Smooth muscle cell of the brain vasculature (primary cell): ENCODE data around the gene MYO1H.
A peak's percentile ranks its signal among the peaks of the same experiment; 100 is the strongest.
"Not testable (repeated sequence)": the region's sequence is repeated elsewhere in the genome, so short reads cannot be mapped to it uniquely, and the experiment has no call there.

Experiments
- DNase-seq: peaks from one replicate; pipeline ENCODE4 v3.0.0-alpha.2; 2012; ENCODE audit warnings: low read depth, low spot score

MYO1H gene

GRCh38 chr12:109473006-109473405, 125.3 kb downstream of the MYO1H start:
- no peak for DNase-seq

GRCh38 chr12:109473526-109474270, 126.0 kb downstream of the MYO1H start:
- not testable (repeated sequence) for DNase-seq

- DNase-seq, result no peak
These were observed 127.4 kb downstream of the MYO1H start for GRCh38 chr12:109475121-109475520.

GRCh38 chr12:109475993-109476806, 128.5 kb downstream of the MYO1H start:
- no peak for DNase-seq

GRCh38 chr12:109476807-109477184, 129.1 kb downstream of the MYO1H start:
- DNase-seq, result no peak

GRCh38 chr12:109477185-109477962, 129.7 kb downstream of the MYO1H start, which contains the start of the genes KCTD10 and UBE3B:
KCTD10 (minus strand) TSS chr12:109477300; CDS start chr12:109477262, 38 bp downstream.
UBE3B (plus strand) TSS chr12:109477634; CDS start chr12:109483552, 5,918 bp downstream.
- DNase-seq, result peak; percentile 79

- DNase-seq, result no peak
These were observed 130.2 kb downstream of the MYO1H start for GRCh38 chr12:109477963-109478315.

GRCh38 chr12:109479761-109480160, 132.1 kb downstream of the MYO1H start:
- no peak for DNase-seq

- DNase-seq, result no peak
These were observed 132.7 kb downstream of the MYO1H start for GRCh38 chr12:109480356-109480755.

- DNase-seq, result no peak
These were observed 134.2 kb downstream of the MYO1H start for GRCh38 chr12:109481863-109482262.

GRCh38 chr12:109482491-109482890, 134.8 kb downstream of the MYO1H start:
- no peak for DNase-seq

GRCh38 chr12:109482894-109483293, 135.2 kb downstream of the MYO1H start:
- no peak for DNase-seq

- DNase-seq, result no peak
These were observed 135.6 kb downstream of the MYO1H start for GRCh38 chr12:109483346-109483745.

- DNase-seq, result no peak
These were observed 137.5 kb downstream of the MYO1H start for GRCh38 chr12:109485201-109485600.

GRCh38 chr12:109487181-109488050, 139.7 kb downstream of the MYO1H start:
- no peak for DNase-seq

GRCh38 chr12:109488051-109488665, 140.5 kb downstream of the MYO1H start:
- no peak for DNase-seq

GRCh38 chr12:109489016-109489954, 141.6 kb downstream of the MYO1H start:
- no peak for DNase-seq

- DNase-seq, result no peak
These were observed 142.4 kb downstream of the MYO1H start for GRCh38 chr12:109489955-109490565.

GRCh38 chr12:109491671-109492070, 144.0 kb downstream of the MYO1H start:
- no peak for DNase-seq
